Measurements from ENCODE around the gene SCP2.
"Not testable (repeated sequence)": the region's sequence is repeated elsewhere in the genome, so short reads cannot be mapped to it uniquely, and the experiment has no call there.

SCP2 gene

DNA sequence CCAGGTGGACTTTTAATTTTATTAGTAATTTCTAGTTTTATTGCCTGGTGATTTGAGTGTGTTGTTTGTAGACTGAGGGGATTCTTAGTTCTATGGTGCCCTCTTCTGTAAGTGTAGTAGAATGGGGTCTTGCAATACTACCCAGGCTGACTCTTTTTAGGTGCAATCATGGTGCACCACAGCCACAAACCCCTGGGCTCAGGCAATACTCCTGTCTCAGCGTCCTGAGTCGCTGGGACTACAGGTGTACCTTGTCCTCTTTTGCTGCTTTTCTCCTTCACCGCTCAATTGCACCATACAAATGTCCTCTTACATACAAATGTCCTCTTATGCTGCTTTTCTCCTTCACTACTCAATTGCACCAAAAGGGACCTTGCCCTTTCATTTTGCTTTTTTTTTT is 43.1 kb downstream of the SCP2 start:
- no peak overlapping the region for H3K4me3 ChIP-seq (ENCODE audit: low read length)
- TF ChIP-seq ZNF274 (IDR thresholded peaks at IDR 0.05; ENCODE audit: low read depth, low read length): no peak

DNA sequence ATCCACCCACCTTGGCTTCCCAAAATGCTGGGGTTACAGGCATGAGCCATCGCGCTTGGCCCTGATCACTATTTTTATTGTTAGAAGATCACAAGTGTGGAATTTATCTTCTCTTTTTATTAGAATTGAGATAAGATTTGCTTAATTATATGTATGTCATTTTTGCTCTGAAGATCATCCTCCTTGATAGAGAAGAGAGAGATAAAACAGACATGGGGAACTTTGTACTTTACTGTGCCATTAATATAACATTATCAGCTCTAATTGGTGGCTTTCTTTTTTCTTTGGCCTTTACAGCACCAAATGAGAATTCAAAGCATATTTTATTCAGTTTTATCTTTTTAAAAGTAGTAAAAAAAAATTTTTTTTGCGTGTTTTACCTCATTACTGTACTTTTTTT is 46.8 kb downstream of the SCP2 start:
- no peak for TF ChIP-seq ZNF274 (IDR thresholded peaks at IDR 0.05; ENCODE audit: low read depth, low read length)
- H3K4me3 ChIP-seq (ENCODE audit: low read length): no peak overlapping the region

DNA sequence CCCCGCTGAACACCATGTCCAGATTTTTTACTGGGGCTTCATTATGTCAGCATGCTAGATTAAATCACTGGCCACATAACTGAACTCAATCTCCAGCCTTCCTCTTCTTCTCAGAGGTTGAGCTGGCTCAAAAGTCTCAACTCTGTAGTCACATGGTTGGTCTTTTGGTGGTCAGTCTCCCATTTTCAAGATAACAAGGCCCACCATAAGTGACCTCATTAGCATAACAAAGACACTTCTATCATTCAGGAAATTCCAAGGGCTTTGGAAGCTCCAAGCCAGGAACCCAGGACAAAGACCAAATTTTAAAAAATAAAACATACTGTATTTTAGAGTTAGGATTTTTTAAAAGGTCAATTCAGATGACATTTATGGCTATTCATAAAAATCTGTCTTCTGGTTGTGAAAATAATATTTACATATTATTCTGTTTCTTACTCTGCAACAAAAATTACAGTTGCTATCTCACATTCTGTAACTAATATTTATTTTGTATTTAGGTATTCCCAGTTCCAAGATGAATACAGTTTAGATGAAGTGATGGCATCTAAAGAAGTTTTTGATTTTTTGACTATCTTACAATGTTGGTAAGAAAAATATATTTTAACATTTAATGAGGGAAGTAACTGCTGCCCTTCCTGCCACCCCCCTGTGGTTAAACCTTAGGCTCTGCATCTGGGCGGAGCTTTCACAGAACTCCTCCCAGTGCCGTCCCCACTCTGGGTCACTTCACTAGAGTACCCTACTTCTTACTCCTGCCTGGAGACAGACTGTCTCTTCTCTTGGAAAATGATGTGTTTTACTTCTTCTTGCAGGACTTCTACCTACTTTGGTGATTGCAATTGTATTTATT is 49.3 kb downstream of the SCP2 start:
- no peak for TF ChIP-seq ZNF274 (IDR thresholded peaks at IDR 0.05; ENCODE audit: low read depth, low read length)
- H3K4me3 ChIP-seq (ENCODE audit: low read length): no peak overlapping the region

DNA sequence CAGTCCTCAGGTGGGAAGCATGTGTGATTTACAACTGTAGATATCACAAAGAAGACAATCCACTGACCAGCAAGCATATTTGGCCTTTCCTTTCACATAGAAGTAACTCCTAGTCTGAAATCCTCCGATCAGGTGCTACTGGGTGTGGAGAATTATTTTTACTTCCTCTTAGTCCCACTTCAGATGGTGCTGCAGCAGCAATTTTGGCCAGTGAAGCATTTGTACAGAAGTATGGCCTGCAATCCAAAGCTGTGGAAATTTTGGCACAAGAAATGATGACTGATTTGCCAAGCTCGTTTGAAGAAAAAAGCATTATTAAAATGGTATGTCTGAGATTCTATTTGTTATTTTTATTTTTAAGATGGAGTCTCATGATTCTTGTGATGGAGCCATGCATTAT is 51.0 kb downstream of the SCP2 start:
- no peak for TF ChIP-seq ZNF274 (IDR thresholded peaks at IDR 0.05; ENCODE audit: low read depth, low read length)
- H3K4me3 ChIP-seq (ENCODE audit: low read length): no peak overlapping the region

- H3K4me3 ChIP-seq (ENCODE audit: low read length): not testable (repeated sequence)
These were observed 65.7 kb downstream of the SCP2 start for GRCh38 chr1:52992733-52993132.

- no peak for TF ChIP-seq ZNF274 (IDR thresholded peaks at IDR 0.05; ENCODE audit: low read depth, low read length)
These were observed 67.6 kb downstream of the SCP2 start for GRCh38 chr1:52994656-52995055.

DNA sequence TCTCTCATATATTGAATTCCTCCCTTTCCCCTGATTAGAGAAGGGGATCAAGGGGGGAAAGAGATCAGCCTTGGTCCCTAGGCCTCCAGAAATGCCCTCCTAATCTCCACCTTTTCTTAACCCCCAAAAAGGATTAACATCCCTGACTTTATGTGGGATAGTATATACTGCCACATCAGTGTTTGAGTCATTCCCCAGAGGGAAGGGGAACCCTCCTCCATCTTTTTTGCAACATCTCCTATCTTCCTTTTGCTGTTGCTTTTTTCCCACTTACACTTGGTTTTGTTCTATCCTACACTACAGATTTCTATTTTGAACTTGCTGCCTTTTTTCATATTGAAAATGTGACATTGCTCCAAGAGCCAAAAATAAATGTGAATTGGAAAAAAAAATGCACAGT is 69.6 kb downstream of the SCP2 start:
- no peak for TF ChIP-seq ZNF274 (IDR thresholded peaks at IDR 0.05; ENCODE audit: low read depth, low read length)
- H3K4me3 ChIP-seq (ENCODE audit: low read length): no peak overlapping the region

More at GRCh38 chr1:52994656-52995055, 67.6 kb downstream of the SCP2 start:
- H3K4me3 ChIP-seq (ENCODE audit: low read length): no peak overlapping the region

- H3K4me3 ChIP-seq (ENCODE audit: low read length): no peak overlapping the region
- TF ChIP-seq ZNF274 (IDR thresholded peaks at IDR 0.05; ENCODE audit: low read depth, low read length): no peak
These were observed 74.1 kb downstream of the SCP2 start for GRCh38 chr1:53001128-53001527.

DNA sequence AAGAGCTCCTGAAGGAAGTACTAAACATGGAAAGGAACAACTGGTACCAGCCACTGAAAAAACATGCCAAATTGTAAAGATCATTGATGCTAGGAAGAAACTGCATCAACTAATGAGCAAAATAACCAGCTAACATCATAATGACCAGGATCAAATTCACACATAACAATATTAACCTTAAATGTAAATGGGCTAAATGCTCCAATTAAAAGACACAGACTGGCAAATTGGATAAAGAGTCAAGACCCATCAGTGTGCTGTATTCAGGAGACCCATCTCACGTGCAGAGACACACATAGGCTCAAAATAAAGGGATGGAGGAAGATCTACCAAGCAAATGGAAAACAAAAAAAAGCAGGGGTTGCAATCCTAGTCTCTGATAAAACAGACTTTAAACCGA is 79.5 kb downstream of the SCP2 start:
- H3K4me3 ChIP-seq (ENCODE audit: low read length): not testable (repeated sequence)

DNA sequence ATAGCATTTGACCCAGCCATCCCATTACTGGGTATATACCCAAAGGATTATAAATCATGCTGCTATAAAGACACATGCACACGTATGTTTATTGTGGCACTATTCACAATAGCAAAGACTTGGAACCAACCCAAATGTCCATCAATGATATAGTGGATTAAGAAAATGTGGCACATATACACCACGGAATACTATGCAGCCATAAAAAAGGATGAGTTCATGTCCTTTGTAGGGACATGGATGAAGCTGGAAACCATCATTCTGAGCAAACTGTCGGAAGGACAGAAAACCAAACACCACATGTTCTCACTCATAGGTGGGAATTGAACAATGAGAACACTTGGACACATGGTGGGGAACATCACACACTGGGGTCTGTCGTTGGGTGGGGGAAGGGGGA is 83.2 kb downstream of the SCP2 start:
- H3K4me3 ChIP-seq (ENCODE audit: low read length): not testable (repeated sequence)

- no peak overlapping the region for H3K4me3 ChIP-seq (ENCODE audit: low read length)
- no peak for TF ChIP-seq ZNF274 (IDR thresholded peaks at IDR 0.05; ENCODE audit: low read depth, low read length)
These were observed 84.1 kb downstream of the SCP2 start for GRCh38 chr1:53011175-53011574.

- TF ChIP-seq ZNF274 (IDR thresholded peaks at IDR 0.05; ENCODE audit: low read depth, low read length): no peak
These were observed 87.9 kb downstream of the SCP2 start for GRCh38 chr1:53014791-53015507.

GRCh38 chr1:53015508-53015860 is 88.4 kb downstream of the SCP2 start:
- no peak for TF ChIP-seq ZNF274 (IDR thresholded peaks at IDR 0.05; ENCODE audit: low read depth, low read length)
- peak overlapping the region; percentile 99 for H3K4me3 ChIP-seq (ENCODE audit: low read length)

More at GRCh38 chr1:53014791-53015507, 87.9 kb downstream of the SCP2 start:
- H3K4me3 ChIP-seq (ENCODE audit: low read length): peak overlapping the region; percentile 99

DNA sequence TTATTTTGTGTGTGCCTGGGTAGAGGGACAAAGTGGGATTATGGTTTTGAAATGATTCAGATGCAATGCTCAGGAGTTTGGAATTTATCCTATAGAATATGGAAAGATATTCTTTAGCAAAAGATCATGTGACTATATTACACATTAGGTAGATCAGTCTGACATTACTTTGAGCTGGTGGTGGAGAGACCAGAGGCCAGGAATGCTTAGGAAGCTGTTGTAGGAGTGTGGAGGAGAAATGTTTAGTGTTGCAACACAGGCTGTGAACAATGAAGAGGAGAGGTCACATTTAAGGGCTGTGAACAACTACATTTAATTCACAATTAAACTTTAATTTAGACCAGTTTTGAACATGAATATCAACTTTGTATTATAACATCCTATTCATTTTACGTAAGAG is 89.6 kb downstream of the SCP2 start:
- no peak overlapping the region for H3K4me3 ChIP-seq (ENCODE audit: low read length)
- TF ChIP-seq ZNF274 (IDR thresholded peaks at IDR 0.05; ENCODE audit: low read depth, low read length): no peak

DNA sequence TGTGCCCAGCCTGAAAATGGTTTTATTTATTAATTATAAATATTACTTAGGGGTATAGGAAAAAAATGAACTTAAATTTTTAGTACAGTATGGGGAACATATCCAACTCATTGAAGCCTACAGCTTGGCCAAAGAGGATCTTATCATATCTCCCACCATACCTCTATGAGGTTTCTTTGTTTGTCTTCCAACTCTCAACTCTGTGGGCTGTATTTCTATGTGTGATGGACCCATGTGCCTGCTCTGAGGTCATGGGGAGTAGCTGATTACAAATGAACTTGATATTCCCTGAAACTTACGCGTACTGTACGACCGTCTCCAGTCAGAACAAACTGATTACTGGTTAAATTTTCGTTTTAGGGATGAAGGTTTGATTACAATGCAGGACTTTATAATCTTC is 93.5 kb downstream of the SCP2 start:
- TF ChIP-seq ZNF274 (IDR thresholded peaks at IDR 0.05; ENCODE audit: low read depth, low read length): no peak
- no peak overlapping the region for H3K4me3 ChIP-seq (ENCODE audit: low read length)
